Measurements from ENCODE around the gene FAM107B. TPM values are rescaled to one million over a fixed set of nuclear protein-coding genes. Genes with fewer than 3 reads are reported as not detected.

FAM107B gene
- total and polyA plus RNA-seq, 2 of the 8 experiments (the other 6 are each of a cell fraction or from before 2014, with no cell fraction given) = 7.5 to 28.1 TPM

GRCh38 chr10:14569274-14570060, 205.2 kb downstream of the FAM107B start:
- Histone ChIP-seq H2BK15ac (ENCODE audit: low read length) (no peak overlapping the region), H3K79me1 (ENCODE audit: low read depth, low read length) (no peaks in the 10 kb centered on the region; the same call in 1 of the 2 replicates), H3K4me2 (ENCODE audit: insufficient read depth in 1 of 2, low read depth in 2 of 2, low read length in 2 of 2) (no peak overlapping the region), H3K9ac (replicated peaks in 1 of 4; ENCODE audit: extremely low read depth in 1 of 4, low read depth in 3 of 4, low read length in 3 of 4) (no peak overlapping the region), H4K20me1 (replicated peaks in 1 of 2; ENCODE audit: control insufficient read depth in 1 of 2, insufficient read depth in 2 of 2, low read length in 2 of 2) (peaks cover 0 to 4% of the 10 kb centered on the region in 2 experiments), H3K4me1 (replicated peaks in 1 of 4; ENCODE audit: control insufficient read depth in 3 of 4, insufficient read depth in 4 of 4, low read length in 3 of 4) (no peaks in the 10 kb centered on the region; a peak in 2 of 7 replicates), H3K9me3 (ENCODE audit: insufficient read depth in 2 of 2, low read depth in 1 of 2, low read length in 1 of 2) (peaks cover 5 to 7% of the 10 kb centered on the region in 2 experiments; a peak in 1 of 4 replicates), H3K14ac (ENCODE audit: insufficient read length) (no peak overlapping the region), H4K91ac (replicated peaks; ENCODE audit: insufficient read length, low read length) (no peak overlapping the region), H2BK12ac (ENCODE audit: low read depth, low read length) (no peak overlapping the region), H4K5ac (ENCODE audit: insufficient read length, low read depth, low read length) (no peak overlapping the region), H3K36me3 (ENCODE audit: control insufficient read depth in 2 of 4, insufficient read depth in 4 of 4, low read length in 3 of 4) (no peaks in the 10 kb centered on the region), H2AFZ (ENCODE audit: low read length) (no peak overlapping the region), H3K27ac (ENCODE audit: low read depth, low read length) (no peak overlapping the region), H3K18ac (ENCODE audit: extremely low read depth, low read length) (no peak overlapping the region), H3K4ac (replicated peaks; ENCODE audit: insufficient read length, low read depth, low read length) (no peak overlapping the region), H2BK20ac (ENCODE audit: low read length) (no peak overlapping the region), H3K79me2 (ENCODE audit: control insufficient read depth in 1 of 2, insufficient read depth in 2 of 2, low read length in 2 of 2) (peaks cover 0 to 12% of the 10 kb centered on the region in 2 experiments; a peak in 2 of 4 replicates), H3K23ac (ENCODE audit: insufficient read length) (no peak overlapping the region), H3K27me3 (replicated peaks in 1 of 4; ENCODE audit: control insufficient read depth in 3 of 4, extremely low read depth in 1 of 4, insufficient read depth in 3 of 4, low read length in 3 of 4) (no peaks in the 10 kb centered on the region), H2BK5ac (ENCODE audit: low read depth, low read length) (no peak overlapping the region), H3K4me3 (ENCODE audit: extremely low read depth in 1 of 4, insufficient read depth in 2 of 4, low read depth in 3 of 4, low read length in 4 of 4) (no peak overlapping the region), H4K8ac (ENCODE audit: extremely low read depth, insufficient read depth, low read length) (no peak overlapping the region), H2AK5ac (ENCODE audit: low read depth, low read length) (no peak overlapping the region), H3K56ac (replicated peaks; ENCODE audit: insufficient read length, low read depth, low read length) (no peak overlapping the region), H3K23me2 (ENCODE audit: low read depth, low read length) (no peaks in the 10 kb centered on the region), H2BK120ac (replicated peaks; ENCODE audit: low read depth, low read length) (no peak overlapping the region)
- ChIA-PET CTCF (ENCODE audit: partially characterized antibody) (interaction anchor here (0.7 to 3.9 kb wide), 4 partner anchors 10 to 79 kb away, joined by 3 to 17 read pairs (median 4); no protein-coding TSS in a partner anchor), POLR2A (ENCODE audit: partially characterized antibody) (interaction anchor here (0.6 kb wide), 1 partner anchor 43 kb away, joined by 4 read pairs; no protein-coding TSS in a partner anchor)
- no peak for DNase-seq (ENCODE audit: low read depth in 1 of 2, low spot score in 2 of 2)
- WGBS, 2 experiments (ENCODE audit: extremely low coverage in 1 of 2, insufficient coverage in 1 of 2, insufficient read length in 1 of 2, insufficient replicate concordance in 2 of 2, low coverage in 1 of 2, low lambda C conversion rate in 2 of 2, missing lambda C conversion rate in 1 of 2) = 95% methylated on average over 9 of the region's 9 CpGs; no CpG with 5 or more reads in 1 of the 2 experiments
- no peak for FAIRE-seq
- no peak for TF ChIP-seq CEBPB (IDR thresholded peaks at IDR 0.05; ENCODE audit: low read depth, low read length)
- no peak for TF ChIP-seq SAP30 (IDR thresholded peaks at IDR 0.05; ENCODE audit: insufficient read depth, insufficient replicate concordance, low read length)
- TF ChIP-seq CHD1 (IDR thresholded peaks at IDR 0.05; ENCODE audit: low read depth, low read length) = no peak
- TF ChIP-seq RNF2 (IDR thresholded peaks at IDR 0.05; ENCODE audit: borderline replicate concordance, low read depth, low read length, missing control alignments, poor library complexity, severe bottlenecking) = no peak
- TF ChIP-seq SP4 (IDR thresholded peaks at IDR 0.05; ENCODE audit: low read length) = no peak
- no peak for TF ChIP-seq SIX5 (IDR thresholded peaks at IDR 0.05; ENCODE audit: low read depth, low read length)
- no peak for TF ChIP-seq KDM1A (IDR thresholded peaks at IDR 0.05; ENCODE audit: borderline replicate concordance, low read length)
- TF ChIP-seq ASH2L (IDR thresholded peaks at IDR 0.05; ENCODE audit: low read length) = no peak
- no peak for TF ChIP-seq MAFK (IDR thresholded peaks at IDR 0.05; ENCODE audit: low read depth, low read length)
- TF ChIP-seq E2F6 (IDR thresholded peaks at IDR 0.05) = no peak
- TF ChIP-seq SUZ12 (IDR thresholded peaks at IDR 0.05; ENCODE audit: low read length) = no peak
- TF ChIP-seq FOSL1 (IDR thresholded peaks at IDR 0.05; ENCODE audit: insufficient read depth, low read depth, low read length) = no peak

All from H1 (cell line).